ENCODE data around the gene TRIOBP.

TRIOBP gene

DNA sequence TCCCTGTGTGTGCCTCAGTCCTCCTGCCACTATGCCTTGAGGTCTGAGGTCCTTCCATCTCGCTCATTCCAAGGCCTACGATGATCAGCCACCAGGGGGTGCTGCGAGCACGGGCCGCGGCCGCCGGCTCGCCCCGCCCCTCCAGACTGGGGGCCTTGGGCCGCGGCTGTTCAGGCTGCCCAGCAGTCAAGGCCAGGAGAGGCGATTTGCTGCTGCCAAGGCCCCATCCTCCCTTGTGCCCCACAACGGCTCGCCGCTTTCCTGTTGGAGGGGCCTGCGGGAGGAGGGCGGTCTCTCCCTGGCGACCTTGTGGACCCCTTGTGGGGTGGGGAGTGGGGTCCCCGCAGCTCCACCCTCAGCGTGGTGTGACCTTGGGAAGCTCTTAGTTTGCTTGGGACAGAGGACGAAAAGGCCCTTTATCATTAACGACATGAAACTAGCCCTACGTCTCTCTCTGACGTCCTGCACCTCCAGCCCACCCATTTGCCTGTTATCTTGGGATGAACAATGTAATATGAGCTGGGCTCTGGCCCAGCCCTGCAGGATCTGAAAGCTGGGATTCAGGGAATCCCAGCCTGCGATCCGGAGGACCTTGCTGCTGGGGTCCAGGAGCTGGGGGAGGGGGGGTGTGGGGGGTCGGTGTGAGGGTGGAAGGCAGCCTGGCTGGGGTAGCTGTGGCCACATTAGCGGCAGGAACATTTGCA, 121.0 kb downstream of the TRIOBP start (continued):
- TF ChIP-seq SP7 (tag by site-specific recombination; IDR thresholded peaks at IDR 0.05) (peak; percentile 61; the same call in 1 of the 2 replicates), ZNF248 (tag by site-specific recombination; IDR thresholded peaks at IDR 0.05) (no peak), YY2 (tag by site-specific recombination; IDR thresholded peaks at IDR 0.05) (no peak), ZEB2 (tag by site-specific recombination; IDR thresholded peaks at IDR 0.05) (0 out of 2 replicates have a peak, but pooled peaks have one; percentile 34), ZNF174 (tag by site-specific recombination; IDR thresholded peaks at IDR 0.05) (no peak), KLF7 (tag by site-specific recombination; IDR thresholded peaks at IDR 0.05; ENCODE audit: borderline replicate concordance) (0 out of 2 replicates have a peak, but pooled peaks have one; percentile 19), ZNF211 (tag by site-specific recombination; IDR thresholded peaks at IDR 0.05; ENCODE audit: low read depth) (no peak), ZNF155 (tag by site-specific recombination; IDR thresholded peaks at IDR 0.05) (no peak), ZNF19 (tag by site-specific recombination; IDR thresholded peaks at IDR 0.05; ENCODE audit: low read depth) (no peak), REPIN1 (tag by site-specific recombination; IDR thresholded peaks at IDR 0.05; ENCODE audit: low read depth) (no peak), PRDM1 (tag by site-specific recombination; IDR thresholded peaks at IDR 0.05) (no peak), HOXA7 (CRISPR knock-in tag; IDR thresholded peaks at IDR 0.05; ENCODE audit: borderline replicate concordance) (no peak), ZNF529 (tag by site-specific recombination; IDR thresholded peaks at IDR 0.05; ENCODE audit: insufficient replicate concordance) (no peak), ZNF514 (tag by site-specific recombination; IDR thresholded peaks at IDR 0.05) (no peak), ZBTB48 (tag by site-specific recombination; IDR thresholded peaks at IDR 0.05) (peak; percentile 42; the same call in 1 of the 2 replicates), BCL11B (tag by site-specific recombination; IDR thresholded peaks at IDR 0.05; ENCODE audit: low read depth) (peak; percentile 69; the same call in 1 of the 2 replicates), ZNF560 (tag by site-specific recombination; IDR thresholded peaks at IDR 0.05; ENCODE audit: borderline replicate concordance) (no peak), ZNF521 (tag by site-specific recombination; IDR thresholded peaks at IDR 0.05) (no peak), ZNF16 (tag by site-specific recombination; IDR thresholded peaks at IDR 0.05; ENCODE audit: low read depth) (no peak), ZNF391 (tag by site-specific recombination; IDR thresholded peaks at IDR 0.05; ENCODE audit: borderline replicate concordance, low read depth) (no peak), ZBTB20 (tag by site-specific recombination; IDR thresholded peaks at IDR 0.05) (no peak; the same call in 1 of the 2 replicates), ZNF701 (tag by site-specific recombination; IDR thresholded peaks at IDR 0.05) (no peak), ZNF416 (tag by site-specific recombination; IDR thresholded peaks at IDR 0.05) (no peak), ZNF202 (tag by site-specific recombination; IDR thresholded peaks at IDR 0.05; ENCODE audit: borderline replicate concordance) (no peak)
- TF ChIP-seq, protein P1, sequence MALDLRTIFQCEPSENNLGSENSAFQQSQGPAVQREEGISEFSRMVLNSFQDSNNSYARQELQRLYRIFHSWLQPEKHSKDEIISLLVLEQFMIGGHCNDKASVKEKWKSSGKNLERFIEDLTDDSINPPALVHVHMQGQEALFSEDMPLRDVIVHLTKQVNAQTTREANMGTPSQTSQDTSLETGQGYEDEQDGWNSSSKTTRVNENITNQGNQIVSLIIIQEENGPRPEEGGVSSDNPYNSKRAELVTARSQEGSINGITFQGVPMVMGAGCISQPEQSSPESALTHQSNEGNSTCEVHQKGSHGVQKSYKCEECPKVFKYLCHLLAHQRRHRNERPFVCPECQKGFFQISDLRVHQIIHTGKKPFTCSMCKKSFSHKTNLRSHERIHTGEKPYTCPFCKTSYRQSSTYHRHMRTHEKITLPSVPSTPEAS (tag by site-specific recombination; IDR thresholded peaks at IDR 0.05) = no peak
- TF ChIP-seq, protein P2, sequence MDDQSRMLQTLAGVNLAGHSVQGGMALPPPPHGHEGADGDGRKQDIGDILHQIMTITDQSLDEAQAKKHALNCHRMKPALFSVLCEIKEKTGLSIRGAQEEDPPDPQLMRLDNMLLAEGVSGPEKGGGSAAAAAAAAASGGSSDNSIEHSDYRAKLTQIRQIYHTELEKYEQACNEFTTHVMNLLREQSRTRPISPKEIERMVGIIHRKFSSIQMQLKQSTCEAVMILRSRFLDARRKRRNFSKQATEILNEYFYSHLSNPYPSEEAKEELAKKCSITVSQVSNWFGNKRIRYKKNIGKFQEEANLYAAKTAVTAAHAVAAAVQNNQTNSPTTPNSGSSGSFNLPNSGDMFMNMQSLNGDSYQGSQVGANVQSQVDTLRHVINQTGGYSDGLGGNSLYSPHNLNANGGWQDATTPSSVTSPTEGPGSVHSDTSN (CRISPR knock-in tag; IDR thresholded peaks at IDR 0.05) = no peak
- TF ChIP-seq, protein P3, sequence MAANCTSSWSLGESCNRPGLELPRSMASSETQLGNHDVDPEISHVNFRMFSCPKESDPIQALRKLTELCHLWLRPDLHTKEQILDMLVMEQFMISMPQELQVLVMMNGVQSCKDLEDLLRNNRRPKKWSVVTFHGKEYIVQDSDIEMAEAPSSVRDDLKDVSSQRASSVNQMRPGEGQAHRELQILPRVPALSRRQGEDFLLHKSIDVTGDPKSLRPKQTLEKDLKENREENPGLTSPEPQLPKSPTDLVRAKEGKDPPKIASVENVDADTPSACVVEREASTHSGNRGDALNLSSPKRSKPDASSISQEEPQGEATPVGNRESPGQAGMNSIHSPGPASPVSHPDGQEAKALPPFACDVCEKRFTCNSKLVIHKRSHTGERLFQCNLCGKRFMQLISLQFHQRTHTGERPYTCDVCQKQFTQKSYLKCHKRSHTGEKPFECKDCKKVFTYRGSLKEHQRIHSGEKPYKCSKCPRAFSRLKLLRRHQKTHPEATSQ (tag by site-specific recombination; IDR thresholded peaks at IDR 0.05) = no peak; the same call in 1 of the 2 replicates
- TF ChIP-seq, protein P4, sequence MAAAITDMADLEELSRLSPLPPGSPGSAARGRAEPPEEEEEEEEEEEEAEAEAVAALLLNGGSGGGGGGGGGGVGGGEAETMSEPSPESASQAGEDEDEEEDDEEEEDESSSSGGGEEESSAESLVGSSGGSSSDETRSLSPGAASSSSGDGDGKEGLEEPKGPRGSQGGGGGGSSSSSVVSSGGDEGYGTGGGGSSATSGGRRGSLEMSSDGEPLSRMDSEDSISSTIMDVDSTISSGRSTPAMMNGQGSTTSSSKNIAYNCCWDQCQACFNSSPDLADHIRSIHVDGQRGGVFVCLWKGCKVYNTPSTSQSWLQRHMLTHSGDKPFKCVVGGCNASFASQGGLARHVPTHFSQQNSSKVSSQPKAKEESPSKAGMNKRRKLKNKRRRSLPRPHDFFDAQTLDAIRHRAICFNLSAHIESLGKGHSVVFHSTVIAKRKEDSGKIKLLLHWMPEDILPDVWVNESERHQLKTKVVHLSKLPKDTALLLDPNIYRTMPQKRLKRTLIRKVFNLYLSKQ (tag by site-specific recombination; IDR thresholded peaks at IDR 0.05; ENCODE audit: borderline replicate concordance) = no peak
- TF ChIP-seq, protein P5, sequence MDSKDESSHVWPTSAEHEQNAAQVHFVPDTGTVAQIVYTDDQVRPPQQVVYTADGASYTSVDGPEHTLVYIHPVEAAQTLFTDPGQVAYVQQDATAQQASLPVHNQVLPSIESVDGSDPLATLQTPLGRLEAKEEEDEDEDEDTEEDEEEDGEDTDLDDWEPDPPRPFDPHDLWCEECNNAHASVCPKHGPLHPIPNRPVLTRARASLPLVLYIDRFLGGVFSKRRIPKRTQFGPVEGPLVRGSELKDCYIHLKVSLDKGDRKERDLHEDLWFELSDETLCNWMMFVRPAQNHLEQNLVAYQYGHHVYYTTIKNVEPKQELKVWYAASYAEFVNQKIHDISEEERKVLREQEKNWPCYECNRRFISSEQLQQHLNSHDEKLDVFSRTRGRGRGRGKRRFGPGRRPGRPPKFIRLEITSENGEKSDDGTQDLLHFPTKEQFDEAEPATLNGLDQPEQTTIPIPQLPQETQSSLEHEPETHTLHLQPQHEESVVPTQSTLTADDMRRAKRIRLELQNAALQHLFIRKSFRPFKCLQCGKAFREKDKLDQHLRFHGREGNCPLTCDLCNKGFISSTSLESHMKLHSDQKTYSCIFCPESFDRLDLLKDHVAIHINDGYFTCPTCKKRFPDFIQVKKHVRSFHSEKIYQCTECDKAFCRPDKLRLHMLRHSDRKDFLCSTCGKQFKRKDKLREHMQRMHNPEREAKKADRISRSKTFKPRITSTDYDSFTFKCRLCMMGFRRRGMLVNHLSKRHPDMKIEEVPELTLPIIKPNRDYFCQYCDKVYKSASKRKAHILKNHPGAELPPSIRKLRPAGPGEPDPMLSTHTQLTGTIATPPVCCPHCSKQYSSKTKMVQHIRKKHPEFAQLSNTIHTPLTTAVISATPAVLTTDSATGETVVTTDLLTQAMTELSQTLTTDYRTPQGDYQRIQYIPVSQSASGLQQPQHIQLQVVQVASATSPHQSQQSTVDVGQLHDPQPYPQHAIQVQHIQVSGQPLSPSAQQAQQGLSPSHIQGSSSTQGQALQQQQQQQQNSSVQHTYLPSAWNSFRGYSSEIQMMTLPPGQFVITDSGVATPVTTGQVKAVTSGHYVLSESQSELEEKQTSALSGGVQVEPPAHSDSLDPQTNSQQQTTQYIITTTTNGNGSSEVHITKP (tag by site-specific recombination; IDR thresholded peaks at IDR 0.05) = peak; percentile 18; the same call in 1 of the 2 replicates
- TF ChIP-seq, protein P6, sequence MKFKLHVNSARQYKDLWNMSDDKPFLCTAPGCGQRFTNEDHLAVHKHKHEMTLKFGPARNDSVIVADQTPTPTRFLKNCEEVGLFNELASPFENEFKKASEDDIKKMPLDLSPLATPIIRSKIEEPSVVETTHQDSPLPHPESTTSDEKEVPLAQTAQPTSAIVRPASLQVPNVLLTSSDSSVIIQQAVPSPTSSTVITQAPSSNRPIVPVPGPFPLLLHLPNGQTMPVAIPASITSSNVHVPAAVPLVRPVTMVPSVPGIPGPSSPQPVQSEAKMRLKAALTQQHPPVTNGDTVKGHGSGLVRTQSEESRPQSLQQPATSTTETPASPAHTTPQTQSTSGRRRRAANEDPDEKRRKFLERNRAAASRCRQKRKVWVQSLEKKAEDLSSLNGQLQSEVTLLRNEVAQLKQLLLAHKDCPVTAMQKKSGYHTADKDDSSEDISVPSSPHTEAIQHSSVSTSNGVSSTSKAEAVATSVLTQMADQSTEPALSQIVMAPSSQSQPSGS (tag by site-specific recombination; IDR thresholded peaks at IDR 0.05; ENCODE audit: low read depth) = no peak

Measured in HEK293 (cell line).